OCI-LY3 (cell line): Measurements from ENCODE around the gene GLRX2.

ENCODE experiments used
- H2AFZ ChIP-seq: fragments of 200-600, 300-600 bp; shearing (Covaris generic); 2 replicates; pipeline ENCODE4 v1.6.0; 2014; ENCODE audit warnings: antibody characterized with exemption, low read depth, low read length
- H3K27ac ChIP-seq: fragments of 200-600, 300-600 bp; sonication (generic); 2 replicates; pipeline ENCODE4 v1.5.1; 2014; ENCODE audit warnings: mild to moderate bottlenecking, low read length, moderate library complexity, mixed read lengths
- H3K27me3 ChIP-seq: fragments of 200-600, 300-600 bp; sonication (generic); 2 replicates; pipeline ENCODE4 v1.6.1; 2014; ENCODE audit warnings: low read depth, low read length, mixed read lengths
- H3K36me3 ChIP-seq: fragments of 200-600, 300-600 bp; sonication (generic); replicated peaks from 2 replicates; pipeline ENCODE3; 2014; ENCODE audit warnings: low read depth, low read length, mixed read lengths
- H3K4me1 ChIP-seq: fragments of 300-600, 200-600 bp; sonication (generic); 2 replicates; pipeline ENCODE4 v1.6.1; 2014; ENCODE audit warnings: low read length, mixed read lengths
- H3K4me2 ChIP-seq: fragments of 200-600, 300-600 bp; sonication (generic); 2 replicates; pipeline ENCODE4 v1.6.1; 2014; ENCODE audit warnings: low read length, mixed read lengths
- H3K4me3 ChIP-seq: fragments of 300-600, 200-600 bp; sonication (generic); 2 replicates; pipeline ENCODE4 v1.5.1; 2014; ENCODE audit warnings: antibody characterized with exemption, mild to moderate bottlenecking, low read length, moderate library complexity
- H3K79me2 ChIP-seq: fragments of 300-600, 200-600 bp; shearing (Covaris generic); 2 replicates; pipeline ENCODE4 v1.6.1; 2014; ENCODE audit warnings: mild to moderate bottlenecking, low read length, mixed read lengths
- H3K9ac ChIP-seq: fragments of 300-600, 200-600 bp; shearing (Covaris generic); 2 replicates; pipeline ENCODE4 v1.6.0; 2014; ENCODE audit warnings: mild to moderate bottlenecking, low read length, moderate library complexity
- H3K9me3 ChIP-seq: fragments of 200-600, 300-600 bp; shearing (Covaris generic); 2 replicates; pipeline ENCODE4 v1.6.1; 2014; ENCODE audit warnings: low read length, mixed read lengths; ENCODE audit not compliant: insufficient read depth
- H4K20me1 ChIP-seq: fragments of 200-600, 300-600 bp; sonication (generic); 2 replicates; pipeline ENCODE4 v1.6.1; 2016; ENCODE audit warnings: low read length, mixed read lengths; ENCODE audit not compliant: insufficient read depth
- CTCF ChIP-seq: fragments of 200-600, 300-600 bp; sonication (generic); IDR thresholded peaks from 2 replicates; pipeline ENCODE4 v1.5.1; 2014; ENCODE audit warnings: antibody characterized with exemption, low read length, low read depth
- EZH2phosphoT487 ChIP-seq: fragments of 200-600 bp; shearing (Covaris generic); IDR thresholded peaks from 2 replicates; pipeline ENCODE4 v1.6.1; 2018; ENCODE audit warnings: antibody characterized with exemption, mixed run types, low read depth

The GLRX2 gene

GRCh38 chr1:193125369-193125768, 20.2 kb upstream of the GLRX2 start:
- no peaks in the 10 kb centered on the region for H3K9me3 ChIP-seq
- H3K4me2 ChIP-seq: no peak overlapping the region
- H3K79me2 ChIP-seq: peaks cover 73% of the 10 kb centered on the region
- no peak overlapping the region for H3K4me3 ChIP-seq
- H2AFZ ChIP-seq: no peak overlapping the region
- peaks cover 16% of the 10 kb centered on the region for H4K20me1 ChIP-seq
- H3K4me1 ChIP-seq: peaks cover 20% of the 10 kb centered on the region
- TF ChIP-seq EZH2phosphoT487 (no peak), CTCF (no peak)
- no peak overlapping the region for H3K27ac ChIP-seq
- peaks cover 20% of the 10 kb centered on the region for H3K36me3 ChIP-seq
- H3K27me3 ChIP-seq: no peaks in the 10 kb centered on the region
- no peak overlapping the region for H3K9ac ChIP-seq

- Histone ChIP-seq H3K79me2 (peaks cover 65% of the 10 kb centered on the region), H3K4me2 (peak overlapping the region; percentile 61), H3K4me3 (peak overlapping the region; percentile 83; the same call in 1 of the 2 replicates), H2AFZ (no peak overlapping the region), H3K27ac (no peak overlapping the region), H3K9ac (no peak overlapping the region), H4K20me1 (peaks cover 16% of the 10 kb centered on the region), H3K27me3 (no peaks in the 10 kb centered on the region), H3K36me3 (peaks cover 14% of the 10 kb centered on the region), H3K9me3 (no peaks in the 10 kb centered on the region), H3K4me1 (peaks cover 20% of the 10 kb centered on the region)
- TF ChIP-seq CTCF (no peak), EZH2phosphoT487 (no peak)
These were observed 18.5 kb upstream of the GLRX2 start for GRCh38 chr1:193123751-193124150.

GRCh38 chr1:193121616-193122593, 16.7 kb upstream of the GLRX2 start, which contains the start of gene CDC73:
TSS of gene CDC73 (plus strand) at chr1:193122031. CDS start at chr1:193122201, 170 bp downstream.
- H4K20me1 ChIP-seq: peaks cover 16% of the 10 kb centered on the region
- peak within 1 kb of the TSS; percentile 77 for H3K9ac ChIP-seq
- H2AFZ ChIP-seq: peak within 1 kb of the TSS; percentile 88
- H3K79me2 ChIP-seq: peaks cover 47% of the 10 kb centered on the region
- H3K27ac ChIP-seq: peak within 1 kb of the TSS; percentile 93
- no peak for TF ChIP-seq EZH2phosphoT487
- peak; percentile 77 for TF ChIP-seq CTCF
- H3K36me3 ChIP-seq: peaks cover 14% of the 10 kb centered on the region
- H3K4me2 ChIP-seq: peak within 1 kb of the TSS; percentile 79
- no peaks in the 10 kb centered on the region for H3K27me3 ChIP-seq
- peak within 1 kb of the TSS; percentile 83 for H3K4me3 ChIP-seq
- peaks cover 20% of the 10 kb centered on the region for H3K4me1 ChIP-seq
- H3K9me3 ChIP-seq: no peaks in the 10 kb centered on the region

GRCh38 chr1:193120604-193121166, 15.5 kb upstream of the GLRX2 start:
- H3K27ac ChIP-seq: no peak overlapping the region
- peak overlapping the region; percentile 83 for H3K4me3 ChIP-seq
- no peaks in the 10 kb centered on the region for H3K9me3 ChIP-seq
- peak overlapping the region; percentile 79 for H3K4me2 ChIP-seq
- peaks cover 35% of the 10 kb centered on the region for H3K79me2 ChIP-seq
- H3K36me3 ChIP-seq: peaks cover 5% of the 10 kb centered on the region
- no peak overlapping the region for H2AFZ ChIP-seq
- peaks cover 20% of the 10 kb centered on the region for H3K4me1 ChIP-seq
- no peaks in the 10 kb centered on the region for H3K27me3 ChIP-seq
- H4K20me1 ChIP-seq: peaks cover 16% of the 10 kb centered on the region
- TF ChIP-seq CTCF: no peak
- TF ChIP-seq EZH2phosphoT487: no peak
- no peak overlapping the region for H3K9ac ChIP-seq
